DMS53 treated with DMSO at 0.1 percent for 48 hours (cell line): ENCODE results near the gene CCDC124.

Source experiments
- DNase-seq: peaks from one replicate; lab custom pipeline; 2025; ENCODE audit not compliant: unreplicated experiment; lab: John Stamatoyannopoulos, UW

The CCDC124 gene

DNA sequence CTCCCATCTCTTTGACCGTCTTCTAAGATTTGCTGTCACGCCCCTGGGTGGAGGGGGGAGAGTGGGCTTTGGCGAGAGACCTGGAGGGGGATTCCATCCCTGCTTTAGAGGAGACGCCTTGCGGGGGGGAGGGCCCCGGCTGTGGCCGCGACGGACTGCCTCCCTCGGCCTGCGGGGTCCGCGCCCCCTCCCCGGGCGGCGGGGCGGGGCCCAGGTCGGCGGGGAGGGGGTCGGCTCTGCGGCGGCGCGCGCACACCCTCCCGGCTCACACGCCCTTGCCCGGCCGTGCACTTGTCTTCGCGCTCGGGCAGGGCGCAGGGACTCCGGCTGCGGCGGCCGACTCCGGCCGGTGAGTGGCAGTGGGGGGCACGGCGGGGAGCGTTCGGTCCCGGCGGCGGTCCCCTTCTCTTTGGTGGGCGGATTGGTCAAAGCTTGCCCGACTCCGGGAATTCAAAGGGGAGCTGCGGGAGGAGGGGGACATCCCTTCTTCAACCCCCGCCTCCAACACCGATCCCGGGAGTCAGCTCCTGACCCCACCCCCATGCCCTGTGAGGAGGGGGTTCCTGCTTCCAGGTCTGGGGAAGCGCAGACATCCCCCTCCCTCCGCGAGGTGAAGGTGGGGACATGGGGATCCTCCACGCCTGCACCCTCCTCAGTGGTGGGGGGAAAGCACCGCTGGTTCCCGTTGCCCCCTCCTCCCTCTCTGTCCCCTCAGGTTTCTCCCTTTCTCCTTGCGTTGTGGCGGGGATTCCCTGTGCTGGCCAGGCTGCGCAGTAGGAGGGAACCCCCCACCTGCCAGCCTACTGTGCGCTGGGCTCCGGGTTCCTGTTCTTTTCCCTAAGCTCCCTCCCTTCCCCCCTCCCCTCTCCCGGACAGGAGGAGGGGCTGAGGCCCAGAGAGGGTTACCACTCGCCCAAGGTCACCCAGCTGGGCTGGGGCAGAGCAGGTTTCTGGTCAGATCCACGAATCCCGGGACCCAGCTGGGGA is 19.5 kb downstream of the CCDC124 start:
- DNase-seq = no peak

DNA sequence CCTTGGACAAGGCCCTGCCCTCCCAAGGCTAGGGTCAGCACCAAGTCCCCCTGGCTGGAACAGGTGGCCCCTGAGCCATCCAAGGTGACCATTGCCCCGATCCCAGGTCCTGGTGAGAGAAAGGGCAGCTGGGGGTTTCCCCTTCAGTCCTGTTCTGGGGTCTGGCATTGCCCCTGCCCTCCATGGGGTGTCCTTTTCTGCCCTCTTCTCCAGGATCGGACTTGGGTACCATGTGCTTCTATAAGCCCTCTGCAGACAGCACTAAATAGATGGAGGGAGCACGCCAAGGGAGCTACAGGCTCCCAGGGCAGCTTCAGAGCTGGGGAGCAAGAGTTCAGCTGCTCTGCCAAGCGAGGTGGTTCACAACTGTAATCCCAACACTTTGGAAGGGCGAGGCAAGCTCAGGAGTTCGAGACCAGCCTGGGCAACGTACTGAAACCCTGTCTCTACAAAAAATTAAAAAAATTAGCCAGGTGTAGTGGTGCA is 20.5 kb downstream of the CCDC124 start:
- DNase-seq = no peak

DNA sequence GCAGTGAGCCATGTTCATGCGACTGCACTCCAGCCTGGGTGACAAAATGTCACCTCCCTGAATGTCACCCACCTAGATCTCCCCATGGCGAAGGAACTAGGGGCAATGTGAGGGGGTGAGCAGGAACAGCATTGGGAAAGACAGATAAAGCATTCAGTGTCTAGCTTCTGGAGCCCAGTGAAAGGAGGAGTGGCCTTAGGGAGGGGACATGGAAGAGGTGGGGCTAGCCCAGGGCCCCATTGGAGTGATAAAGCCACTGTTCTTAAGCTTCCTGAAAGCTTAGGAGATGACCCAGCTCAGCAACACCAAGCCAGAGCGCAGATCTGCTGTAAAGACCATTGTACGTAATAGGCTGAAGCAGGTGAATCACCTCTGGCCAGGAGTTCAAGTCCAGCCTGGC is 21.1 kb downstream of the CCDC124 start:
- DNase-seq = no peak

DNA sequence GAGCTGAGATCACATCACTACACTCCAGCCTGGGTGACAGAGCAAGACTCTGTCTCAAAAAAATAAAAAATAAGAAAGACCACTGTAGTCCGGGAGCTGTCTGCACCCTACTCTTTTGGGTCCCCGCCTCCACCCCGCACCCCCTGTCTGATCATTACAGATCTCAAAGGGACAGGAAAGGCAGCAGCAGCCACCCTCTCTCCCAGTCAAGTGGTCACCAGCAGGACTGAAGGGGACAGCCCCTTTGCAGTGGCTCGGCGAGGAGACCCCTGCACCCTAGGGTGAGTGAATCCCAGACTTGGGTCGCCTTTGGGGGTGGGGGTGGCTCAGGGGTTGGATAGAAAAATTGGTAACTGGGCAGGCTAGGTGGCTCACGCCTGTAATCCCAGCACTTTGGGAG is 21.6 kb downstream of the CCDC124 start:
- no peak for DNase-seq

DNA sequence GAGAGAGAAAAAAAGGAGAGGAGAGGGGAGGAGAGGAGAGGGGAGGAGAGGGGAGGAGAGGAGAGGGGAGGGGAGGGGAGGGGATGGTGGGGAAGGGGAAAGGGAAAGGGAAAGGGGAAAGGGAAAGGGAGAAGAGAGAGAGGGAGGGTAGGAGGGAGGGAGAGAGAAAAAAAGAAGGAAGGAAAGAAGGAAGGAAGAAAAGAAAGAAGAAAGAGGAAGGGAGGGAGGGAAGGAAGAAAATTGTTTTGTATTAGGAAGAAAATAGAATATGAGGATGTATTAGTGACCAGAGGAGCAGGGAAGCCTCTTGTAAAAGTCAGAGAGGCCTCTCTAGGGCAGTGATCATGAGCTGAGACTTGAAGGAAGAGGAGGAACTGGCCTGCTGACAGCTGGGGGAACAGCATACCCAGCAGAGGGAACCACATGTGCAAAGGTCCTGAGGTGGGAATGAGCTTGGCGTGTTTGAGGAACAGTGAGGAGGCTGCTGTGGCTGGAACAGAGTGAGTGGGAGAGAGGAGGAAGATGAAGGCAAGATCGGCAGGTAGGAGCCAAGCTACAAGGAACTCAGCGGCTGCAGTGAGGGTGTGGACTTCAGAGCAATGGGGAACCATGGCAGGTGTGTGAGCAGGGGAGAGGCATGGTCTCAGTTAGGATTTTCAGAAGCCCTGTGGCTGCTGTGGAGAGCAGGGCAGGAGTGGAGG is 24.5 kb downstream of the CCDC124 start:
- no peak for DNase-seq

DNA sequence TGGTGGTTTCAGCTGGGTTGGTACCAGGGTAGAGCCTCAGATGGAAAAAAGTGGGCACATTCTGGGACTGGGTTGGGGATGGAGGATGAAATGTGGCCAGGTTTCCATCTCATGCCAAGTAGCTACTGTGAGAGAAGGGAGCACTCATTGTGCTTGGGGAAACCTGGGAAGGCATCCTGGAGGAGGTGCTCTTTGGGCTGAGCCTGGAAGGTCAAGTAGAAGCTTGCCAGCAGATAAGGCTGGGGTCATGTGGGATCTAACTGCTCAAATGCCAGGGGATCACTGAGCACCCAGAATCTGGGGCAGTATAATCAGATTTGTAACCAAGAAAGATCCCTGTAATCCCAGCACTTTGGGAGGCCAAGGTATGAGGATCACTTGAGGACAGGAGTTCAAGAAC is 25.1 kb downstream of the CCDC124 start:
- no peak for DNase-seq

DNA sequence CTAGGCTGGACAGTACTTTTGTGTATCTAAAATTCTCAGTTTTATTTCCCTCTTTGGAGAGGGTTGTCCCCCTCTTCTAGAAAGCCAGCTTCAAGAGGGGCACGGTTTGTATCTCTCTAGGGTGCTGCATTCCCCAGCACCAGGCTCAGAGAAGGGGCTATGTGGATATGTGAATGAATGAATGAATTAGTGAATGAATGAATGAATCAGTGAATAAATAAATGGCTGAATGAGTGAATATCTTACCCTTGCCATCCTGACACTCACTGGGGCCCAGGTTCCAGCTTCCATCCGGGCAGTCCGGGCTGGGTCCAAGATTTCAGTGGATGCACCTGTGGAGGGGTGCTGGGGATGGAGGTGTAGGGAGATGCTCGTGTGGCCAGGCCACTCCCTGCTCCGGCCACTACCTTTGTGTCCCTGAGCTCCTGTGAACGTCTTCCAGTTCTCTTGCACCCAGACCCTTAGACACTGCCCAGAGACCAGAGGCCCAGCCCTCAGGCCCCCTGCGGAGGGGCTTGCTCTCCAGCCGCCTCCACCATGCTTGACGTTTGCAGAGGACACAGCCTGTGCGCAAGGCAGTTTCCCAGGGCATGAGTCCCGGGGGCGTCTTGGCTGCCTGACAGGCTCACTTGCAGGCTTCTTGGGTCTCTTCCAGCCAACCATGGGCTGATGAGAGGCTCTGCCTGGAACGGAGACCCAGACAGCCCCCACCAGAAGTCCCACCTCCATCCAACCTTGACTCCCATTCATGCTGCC is 31.3 kb downstream of the CCDC124 start:
- no peak for DNase-seq

DNA sequence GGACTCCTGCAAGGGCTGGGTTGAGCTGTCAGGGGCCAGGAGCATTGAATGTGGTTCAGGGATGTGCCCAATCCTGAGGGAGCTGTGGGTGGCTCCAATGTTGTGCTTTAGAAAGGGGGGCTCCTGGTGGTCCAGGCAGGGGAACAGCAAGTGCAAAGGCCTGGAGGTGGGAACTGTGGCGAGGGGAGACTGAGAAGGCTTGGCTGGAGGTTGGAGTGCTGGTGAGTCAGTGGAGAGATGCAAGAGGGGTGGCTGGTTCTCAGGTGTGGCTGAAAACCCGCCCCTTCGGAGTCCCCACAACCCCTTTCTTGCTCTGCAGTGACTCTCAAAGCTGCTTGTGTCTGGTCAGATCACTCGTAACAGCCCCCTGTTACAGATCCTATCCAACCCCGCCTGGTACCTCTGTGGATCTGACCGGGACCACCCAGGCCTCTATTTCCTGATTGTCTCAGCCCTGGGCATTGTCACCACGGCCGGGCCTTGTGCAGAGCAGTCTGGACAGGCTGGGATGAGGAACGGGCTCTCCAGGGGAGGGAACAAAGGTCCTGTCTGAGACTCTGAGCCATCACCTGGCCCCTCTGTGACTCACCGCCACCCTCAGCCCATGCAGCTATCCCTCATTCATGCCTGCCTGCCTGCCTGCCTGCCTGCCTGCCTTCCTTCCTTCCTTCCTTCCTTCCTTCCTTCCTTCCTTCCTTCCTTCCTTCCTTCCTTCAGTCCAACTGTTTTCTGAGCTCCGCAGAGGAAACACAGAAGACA is 32.7 kb downstream of the CCDC124 start:
- DNase-seq = no peak

DNA sequence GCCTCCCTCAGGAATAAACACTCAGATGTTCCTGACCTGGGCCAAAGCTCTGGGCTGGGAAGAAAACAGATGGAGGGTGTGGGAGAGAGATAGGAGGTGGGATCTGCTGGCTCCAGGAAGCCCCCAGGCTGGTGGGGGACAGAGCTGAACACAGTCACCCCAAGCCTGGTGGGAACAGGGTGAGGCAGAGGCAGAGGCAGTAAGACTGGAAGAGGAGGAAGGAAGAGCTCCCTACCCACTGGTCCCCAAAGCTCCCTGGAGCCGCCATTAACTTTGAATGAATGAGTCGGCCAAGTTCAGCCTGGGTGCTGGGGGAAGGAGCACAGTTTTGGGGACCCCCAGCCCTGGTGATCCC is 33.3 kb downstream of the CCDC124 start:
- DNase-seq = no peak

DNA sequence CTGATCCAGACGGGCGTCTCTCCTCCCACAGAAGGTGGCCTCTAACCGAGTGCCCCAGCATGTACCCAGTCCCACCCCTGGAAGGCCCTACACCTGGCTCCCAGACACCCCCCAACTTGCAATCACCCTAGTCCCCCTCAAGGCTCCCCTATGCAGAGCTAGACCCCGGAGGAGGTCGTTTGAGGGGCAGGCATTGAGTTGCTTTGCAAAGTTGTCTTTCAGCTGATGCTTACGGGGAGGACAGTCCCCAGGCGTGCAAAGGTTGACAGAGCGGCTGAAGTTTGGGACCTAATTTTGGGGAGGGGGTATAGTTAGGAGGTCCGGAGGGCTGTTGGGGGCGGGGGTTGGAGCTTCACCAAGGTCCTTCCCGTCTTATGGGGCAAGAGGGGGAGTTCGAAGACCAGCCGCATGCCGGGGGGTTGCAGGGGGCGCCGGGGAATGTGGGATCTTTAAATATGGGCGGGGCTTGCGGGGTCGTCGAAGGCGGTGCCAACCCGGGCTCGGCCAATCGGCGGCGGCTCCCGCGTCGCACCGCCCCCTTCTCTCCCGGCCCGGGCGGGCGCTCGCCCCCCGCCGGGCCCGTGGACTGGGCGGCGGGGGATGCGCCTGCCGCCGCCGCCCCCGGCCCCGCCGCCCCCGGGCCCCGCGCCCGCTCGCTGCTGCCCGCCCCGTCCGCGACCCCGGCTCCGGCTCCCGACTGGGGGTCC is 33.9 kb downstream of the CCDC124 start, which contains the start of gene KCNN1:
KCNN1 (plus strand) TSS at position 558 of the 707 bp plus-strand sequence. CDS start 6,782 bp downstream, outside the sequence.
- no peak for DNase-seq

DNA sequence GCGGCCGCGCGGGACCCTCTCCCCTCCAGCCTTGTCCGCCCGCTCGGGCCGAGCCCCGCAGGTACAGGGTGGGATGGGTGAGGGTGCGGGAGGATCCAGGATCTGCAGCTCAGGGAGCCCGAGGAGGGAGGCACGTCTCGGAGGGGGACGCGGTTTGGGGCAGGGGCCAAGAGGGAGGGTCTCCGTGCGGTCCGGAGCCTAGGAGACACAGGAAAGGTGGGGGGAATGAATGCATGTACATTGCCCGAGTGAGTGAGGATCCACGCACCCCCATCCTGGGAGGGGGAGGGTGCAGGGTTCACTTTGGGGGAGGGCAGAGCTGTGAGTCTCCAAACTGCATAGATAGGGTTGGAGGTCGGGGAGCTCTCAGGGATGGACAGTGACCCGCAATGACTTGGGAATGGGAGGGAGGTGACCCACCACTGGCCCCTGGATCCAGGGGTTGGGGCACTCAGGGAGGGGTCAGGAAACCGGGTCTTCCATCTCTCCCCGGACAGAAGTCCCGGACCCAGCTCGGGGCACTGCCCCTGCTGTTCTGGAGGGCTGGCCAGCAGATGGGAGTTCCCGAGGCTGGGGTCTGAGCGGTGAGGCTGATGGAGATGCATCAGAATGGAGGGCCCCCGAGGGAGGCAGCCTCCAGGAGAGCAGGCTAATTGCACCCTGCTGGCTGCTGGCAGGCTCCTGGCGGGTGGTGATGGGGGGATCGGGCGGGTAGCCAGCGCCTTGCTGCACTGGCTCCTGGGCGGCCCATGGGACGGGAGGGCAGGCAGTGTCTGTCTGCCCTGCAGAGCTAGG is 34.6 kb downstream of the CCDC124 start:
- no peak for DNase-seq

DNA sequence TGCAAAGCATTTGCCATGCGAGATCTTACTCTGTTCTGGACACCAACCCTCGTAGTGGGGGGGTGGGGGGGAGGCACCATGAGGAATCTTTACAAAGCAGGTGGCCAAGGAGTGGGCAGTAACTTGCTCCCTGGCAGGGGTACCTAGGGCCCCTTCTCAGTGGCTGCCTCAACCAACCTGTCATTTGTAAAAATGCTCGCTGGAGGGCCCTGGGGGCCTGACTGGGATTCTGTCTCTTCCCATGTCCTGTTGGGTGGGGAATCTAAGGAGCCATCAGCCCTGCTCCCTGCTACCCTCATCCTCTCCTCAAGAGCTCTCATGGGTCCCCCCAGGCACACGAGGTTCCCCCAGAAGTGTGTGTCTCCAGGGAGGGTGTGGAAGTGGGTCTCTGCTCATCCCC is 35.5 kb downstream of the CCDC124 start:
- DNase-seq = no peak

DNA sequence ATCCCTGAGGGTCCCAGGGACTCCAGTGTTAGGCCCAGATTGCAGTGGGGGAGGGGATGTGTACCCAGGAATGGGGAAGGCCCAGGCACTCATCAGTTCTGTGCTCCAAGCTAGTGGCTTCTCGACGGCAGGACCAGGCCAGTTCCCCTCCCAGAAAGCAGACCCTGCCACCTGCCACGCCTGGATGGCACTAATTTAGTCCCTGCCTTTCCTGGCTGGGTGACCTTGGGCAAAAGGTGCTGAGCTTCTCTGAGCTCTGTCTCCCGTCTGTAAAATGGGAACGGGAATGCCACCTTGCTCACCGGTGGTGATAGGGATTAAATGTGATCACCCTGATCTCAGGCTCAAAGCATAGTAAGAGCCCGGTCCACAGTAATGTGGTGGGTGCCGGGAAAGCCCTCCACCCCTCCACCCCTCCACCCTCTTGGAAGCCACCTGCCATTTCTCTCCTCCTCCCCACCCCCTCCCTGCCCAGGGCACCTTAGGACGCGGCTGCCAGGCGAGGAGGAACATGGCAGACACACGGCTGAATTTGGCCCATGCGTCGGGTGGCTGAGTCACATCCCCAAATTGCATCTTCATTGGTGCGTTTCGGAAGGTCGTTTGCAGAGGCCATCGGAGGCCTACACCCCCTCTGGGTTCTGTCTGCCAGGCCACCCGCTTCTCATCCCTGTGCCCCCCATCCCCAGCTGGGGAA is 36.4 kb downstream of the CCDC124 start:
- no peak for DNase-seq

DNA sequence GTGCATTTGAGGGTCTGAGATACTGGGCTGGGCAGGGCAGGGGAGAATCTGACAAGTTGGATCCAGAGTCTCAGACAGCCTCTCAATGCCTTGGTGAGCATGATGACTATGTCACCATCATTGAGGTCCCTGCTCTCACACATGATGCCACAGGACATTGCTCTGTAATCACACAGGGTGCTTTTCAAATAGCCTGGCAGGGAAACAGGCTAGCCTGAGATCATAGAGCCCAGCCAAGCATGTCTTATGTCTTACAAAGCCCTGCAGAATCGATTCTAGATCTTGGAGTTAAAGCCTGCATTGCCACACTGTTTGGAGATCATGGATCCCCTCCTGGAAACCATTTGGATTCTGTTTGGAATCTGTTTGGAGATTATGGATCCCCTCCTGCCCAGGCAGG is 39.4 kb downstream of the CCDC124 start:
- no peak for DNase-seq

DNA sequence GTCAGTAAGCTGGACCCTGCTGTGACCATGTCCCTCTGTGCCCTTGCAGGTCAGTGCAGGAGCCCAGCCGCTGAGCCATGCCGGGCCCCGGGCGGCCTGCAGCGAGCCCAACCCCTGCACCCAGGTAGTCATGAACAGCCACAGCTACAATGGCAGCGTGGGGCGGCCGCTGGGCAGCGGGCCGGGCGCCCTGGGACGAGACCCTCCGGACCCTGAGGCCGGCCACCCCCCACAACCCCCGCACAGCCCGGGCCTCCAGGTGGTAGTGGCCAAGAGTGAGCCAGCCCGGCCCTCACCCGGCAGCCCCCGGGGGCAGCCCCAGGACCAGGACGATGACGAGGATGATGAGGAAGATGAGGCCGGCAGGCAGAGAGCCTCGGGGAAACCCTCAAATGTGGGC is 40.9 kb downstream of the CCDC124 start:
- DNase-seq = no peak

DNA sequence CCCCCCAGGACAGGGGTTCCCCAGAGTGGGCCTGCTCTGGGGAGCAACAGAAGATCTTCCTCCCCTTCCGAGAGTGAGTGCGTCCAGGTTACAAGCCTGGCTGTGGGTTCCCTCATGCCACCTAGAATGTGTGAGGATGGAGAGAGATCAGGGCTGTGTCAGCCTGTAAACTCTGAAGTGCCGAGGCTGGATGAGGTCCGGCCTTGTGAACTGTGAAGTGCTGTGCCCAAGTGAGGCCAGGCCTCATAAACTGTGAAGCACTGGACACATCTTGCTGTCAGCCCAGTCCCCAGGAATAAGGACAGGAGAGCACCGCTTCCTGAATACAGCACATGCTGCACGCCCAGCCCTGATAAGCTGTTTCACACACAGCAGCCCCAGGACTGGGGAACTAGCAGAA is 41.7 kb downstream of the CCDC124 start:
- DNase-seq = no peak

DNA sequence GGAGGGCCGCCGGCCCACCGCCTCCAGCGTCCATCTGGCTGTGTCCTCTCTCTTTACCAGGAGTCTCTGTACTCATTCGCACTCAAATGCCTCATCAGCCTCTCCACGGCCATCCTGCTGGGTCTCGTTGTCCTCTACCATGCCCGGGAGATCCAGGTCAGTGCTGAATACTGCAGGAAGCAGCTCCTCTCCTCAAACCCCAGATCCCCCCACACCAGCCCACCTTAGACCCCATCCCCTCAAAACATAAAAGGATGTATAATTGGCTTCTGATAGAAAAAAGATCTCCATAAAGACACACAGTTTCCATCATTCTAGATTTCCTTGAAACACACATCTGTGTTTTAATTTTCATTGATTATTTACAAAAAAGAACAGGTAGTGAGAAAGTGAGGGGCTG is 42.2 kb downstream of the CCDC124 start:
- DNase-seq = no peak

DNA sequence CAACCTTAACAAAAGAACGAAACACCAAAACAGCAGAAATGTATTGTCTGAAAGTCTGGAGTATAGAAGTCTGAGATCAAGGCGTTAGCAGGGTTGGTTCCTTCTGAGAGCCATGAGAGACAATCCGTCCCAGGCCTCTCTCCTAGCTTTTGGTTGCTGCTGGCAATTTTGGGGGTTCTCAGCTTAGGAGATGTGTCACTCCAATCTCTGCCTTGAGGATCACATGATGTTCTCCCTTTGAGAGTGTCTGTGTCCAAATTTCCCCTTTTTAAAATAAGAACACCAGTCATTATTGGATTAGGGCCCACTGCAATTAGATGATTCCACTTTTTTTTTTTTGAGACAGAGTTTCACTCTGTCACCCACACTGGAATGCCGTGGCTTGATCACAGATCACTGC is 44.2 kb downstream of the CCDC124 start:
- no peak for DNase-seq

DNA sequence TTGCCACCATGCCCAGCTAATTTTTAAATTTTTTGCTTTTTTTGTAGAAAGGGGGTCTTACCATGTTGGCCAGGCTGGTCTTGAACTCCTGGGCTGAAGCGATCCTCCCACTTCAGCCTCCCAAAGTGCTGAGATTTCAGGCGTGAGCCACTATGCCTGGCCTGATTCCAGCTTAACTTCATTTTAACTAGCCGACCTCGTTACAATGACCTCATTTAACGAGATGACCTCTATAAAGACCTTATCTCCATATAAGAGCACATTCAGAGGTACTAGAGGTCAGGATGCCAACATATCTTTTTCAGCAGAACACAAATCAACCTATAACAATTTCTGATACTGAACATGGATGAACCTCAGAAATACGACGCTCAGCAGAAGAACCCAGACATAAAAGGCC is 44.7 kb downstream of the CCDC124 start:
- DNase-seq = no peak
